GM23338 (cell line): Measurements from ENCODE around the gene CNTN3. TPM values are rescaled to one million over a fixed set of nuclear protein-coding genes. Genes with fewer than 3 reads are reported as not detected.

Source experiments
- ATAC-seq: fragments of 200-7000 bp; cut with Tn5 transposase; 3 replicates; pipeline ENCODE4 v1.9.1; 2020
- DNase-seq: peaks from one replicate; pipeline ENCODE4 v3.0.0-alpha.2; 2015; ENCODE audit warnings: low spot score
- H2AFZ ChIP-seq: fragments of 200-600 bp; sonication (generic); 2 replicates; pipeline ENCODE4 v1.8.0; 2016; ENCODE audit warnings: antibody characterized with exemption, mild to moderate bottlenecking, moderate library complexity
- H3F3A ChIP-seq: fragments of 200-600 bp; sonication (generic); replicated peaks from 2 replicates; pipeline ENCODE4 v1.8.0; 2017; ENCODE audit warnings: antibody characterized with exemption, mixed run types, low read depth
- H3K27ac ChIP-seq: fragments of 200-600 bp; sonication (generic); 2 replicates; pipeline ENCODE4 v1.6.1; 2016; ENCODE audit warnings: low read depth
- H3K27me3 ChIP-seq: fragments of 200-600 bp; sonication (generic); 2 replicates; pipeline ENCODE4 v1.8.0; 2016; ENCODE audit warnings: mild to moderate bottlenecking, mixed run types, moderate library complexity; ENCODE audit not compliant: insufficient read depth
- H3K36me3 ChIP-seq: fragments of 200-600 bp; sonication (generic); 2 replicates; pipeline ENCODE4 v1.8.0; 2016; ENCODE audit warnings: mild to moderate bottlenecking; ENCODE audit not compliant: insufficient read depth
- H3K4me1 ChIP-seq: fragments of 200-600 bp; sonication (generic); 2 replicates; pipeline ENCODE4 v1.8.0; 2016; ENCODE audit warnings: mild to moderate bottlenecking, moderate library complexity; ENCODE audit not compliant: insufficient read depth
- H3K4me2 ChIP-seq: fragments of 200-600 bp; sonication (generic); 2 replicates; pipeline ENCODE4 v1.7.1; 2017; ENCODE audit warnings: mixed run types
- H3K4me3 ChIP-seq: fragments of 200-600 bp; sonication (generic); 2 replicates; pipeline ENCODE4 v1.6.1; 2016; ENCODE audit warnings: mixed run types
- H3K79me2 ChIP-seq: fragments of 200-600 bp; sonication (generic); replicated peaks from 2 replicates; pipeline ENCODE4 v1.8.0; 2017; ENCODE audit warnings: mild to moderate bottlenecking; ENCODE audit not compliant: insufficient read depth
- H3K9me2 ChIP-seq: fragments of 200-600 bp; sonication (generic); 2 replicates; pipeline ENCODE4 v1.8.0; 2017; ENCODE audit not compliant: insufficient read depth
- H4K20me1 ChIP-seq: fragments of 200-600 bp; sonication (generic); replicated peaks from 2 replicates; pipeline ENCODE4 v1.8.0; 2017; ENCODE audit warnings: mild to moderate bottlenecking; ENCODE audit not compliant: insufficient read depth
- H3K27ac Mint-ChIP-seq: 2 replicates; pipeline ENCODE4 v1.8.0; 2020; ENCODE audit warnings: inconsistent platforms, mild to moderate bottlenecking, moderate library complexity, mixed read lengths
- H3K27me3 Mint-ChIP-seq: 3 replicates; pipeline ENCODE4 v1.8.0; 2022; ENCODE audit warnings: low read depth, mild to moderate bottlenecking, moderate library complexity, mixed read lengths, inconsistent platforms; ENCODE audit not compliant: insufficient read depth, poor library complexity
- H3K36me3 Mint-ChIP-seq: 3 replicates; pipeline ENCODE4 v1.8.0; 2021; ENCODE audit warnings: low read depth, mild to moderate bottlenecking, inconsistent platforms, moderate library complexity, mixed read lengths
- H3K4me1 Mint-ChIP-seq: 3 replicates; pipeline ENCODE4 v1.8.0; 2020; ENCODE audit warnings: mild to moderate bottlenecking, inconsistent platforms, mixed read lengths
- H3K4me3 Mint-ChIP-seq: 3 replicates; pipeline ENCODE4 v1.8.0; 2021; ENCODE audit warnings: moderate library complexity, mild to moderate bottlenecking, inconsistent platforms, mixed read lengths
- H3K9me3 Mint-ChIP-seq: 3 replicates; pipeline ENCODE4 v1.8.0; 2020; ENCODE audit warnings: moderate library complexity, mild to moderate bottlenecking, inconsistent platforms, mixed read lengths
- CREB1 ChIP-seq: fragments of 250-450 bp; sonication (Bioruptor Pico); IDR thresholded peaks from 2 replicates; pipeline ENCODE4 v1.5.0; 2020; ENCODE audit warnings: low read depth, mild to moderate bottlenecking, moderate library complexity
- CTCF ChIP-seq, 2 experiments: fragments of 200-600 bp in 1 of 2; sonication (generic) in 1 of 2; conservative IDR thresholded peaks; 2 replicates each; pipeline versions ENCODE4 v1.5.1 to v1.6.1; 2016 to 2017; ENCODE audit warnings: antibody characterized with exemption in 2 of 2, low read depth in 2 of 2, mild to moderate bottlenecking in 2 of 2, moderate library complexity in 1 of 2
- ETS1 ChIP-seq: IDR thresholded peaks from 2 replicates; pipeline ENCODE4 v1.6.1; 2016; ENCODE audit warnings: antibody characterized with exemption
- EZH2 ChIP-seq: fragments of 200-600 bp; sonication (generic); IDR thresholded peaks from one replicate; pipeline ENCODE4 v1.8.0; 2017; ENCODE audit warnings: antibody characterized with exemption, mild to moderate bottlenecking, low read depth; ENCODE audit not compliant: unreplicated experiment
- EZH2phosphoT487 ChIP-seq: fragments of 200-600 bp; sonication (generic); IDR thresholded peaks from one replicate; pipeline ENCODE4 v1.8.1; 2018; ENCODE audit warnings: antibody characterized with exemption; ENCODE audit not compliant: unreplicated experiment
- JUNB ChIP-seq: IDR thresholded peaks from one replicate; pipeline ENCODE4 v1.6.1; 2016; ENCODE audit warnings: antibody characterized with exemption; ENCODE audit not compliant: unreplicated experiment
- NANOG ChIP-seq: IDR thresholded peaks from 2 replicates; pipeline ENCODE4 v1.6.1; 2016; ENCODE audit warnings: antibody characterized with exemption, borderline replicate concordance
- POLR2AphosphoS5 ChIP-seq: IDR thresholded peaks from 2 replicates; pipeline ENCODE4 v1.6.1; 2016; ENCODE audit warnings: antibody characterized with exemption, low read depth
- REST ChIP-seq: IDR thresholded peaks from one replicate; pipeline ENCODE4 v1.6.1; 2018; ENCODE audit warnings: antibody characterized with exemption; ENCODE audit not compliant: unreplicated experiment
- STAT1 ChIP-seq: IDR thresholded peaks from one replicate; pipeline ENCODE4 v1.6.1; 2016; ENCODE audit warnings: antibody characterized with exemption; ENCODE audit not compliant: unreplicated experiment
- ZNF114 ChIP-seq: fragments of 250-450 bp; sonication (Bioruptor Pico); IDR thresholded peaks from 2 replicates; pipeline ENCODE4 v1.5.0; 2020; ENCODE audit warnings: mild to moderate bottlenecking, moderate library complexity
- ZNF331 ChIP-seq: fragments of 250-450 bp; sonication (Bioruptor Pico); IDR thresholded peaks from 2 replicates; pipeline ENCODE4 v1.5.0; 2020; ENCODE audit warnings: low read depth, mild to moderate bottlenecking, moderate library complexity
- ZNF462 ChIP-seq: fragments of 250-450 bp; sonication (Bioruptor Pico); IDR thresholded peaks from 2 replicates; pipeline ENCODE4 v1.5.0; 2020; ENCODE audit warnings: mild to moderate bottlenecking, moderate library complexity
- polyA plus RNA-seq: library from polyadenylated mRNA; unstranded; fragments of >200 nt; fragmentation: Nextera tagmentation; extraction: Ambion mirVana; gene quantifications from 2 replicates; pipeline ENCODE4 v1.2.1, GENCODE V29; 2016
- total RNA-seq: library from RNA; depleted of rRNA; stranded (reverse); fragments of >200 nt; shearing (Covaris generic); gene quantifications from 2 replicates; pipeline ENCODE4 v1.2.3, GENCODE V29; 2014

The CNTN3 gene
- total and polyA plus RNA-seq, 2 experiments from 2014 or later, result 0.05 to 0.24 TPM

GRCh38 chr3:74599564-74599963 is 14.9 kb downstream of the CNTN3 start:
- H4K20me1 ChIP-seq, result no peaks in the 10 kb centered on the region
- H3K79me2 ChIP-seq, result no peaks in the 10 kb centered on the region
- no peak for ATAC-seq
- TF ChIP-seq POLR2AphosphoS5 (no peak), ZNF462 (CRISPR knock-in tag) (no peak), STAT1 (no peak), EZH2phosphoT487 (no peak), REST (no peak), CREB1 (CRISPR knock-in tag) (no peak), JUNB (no peak), EZH2 (no peak), ETS1 (no peak), NANOG (no peak), ZNF114 (CRISPR knock-in tag) (no peak), CTCF (conservative IDR thresholded peaks at IDR 0.05; ENCODE audit: low read depth in 2 of 2) (no peak), ZNF331 (CRISPR knock-in tag) (no peak)
- Mint-ChIP-seq H3K4me3 (no peak overlapping the region), H3K4me1 (no peaks in the 10 kb centered on the region), H3K27me3 (no peaks in the 10 kb centered on the region), H3K36me3 (peaks cover 9% of the 10 kb centered on the region; the same call in 1 of the 3 replicates), H3K9me3 (peaks cover 12% of the 10 kb centered on the region; the same call in 1 of the 3 replicates), H3K27ac (no peak overlapping the region)
- H3K27me3 ChIP-seq, result no peaks in the 10 kb centered on the region
- DNase-seq, result no peak
- no peaks in the 10 kb centered on the region for H3K9me2 ChIP-seq
- no peaks in the 10 kb centered on the region for H3K36me3 ChIP-seq
- H3F3A ChIP-seq, result no peaks in the 10 kb centered on the region
- H3K4me2 ChIP-seq, result no peak overlapping the region
- no peak overlapping the region for H3K4me3 ChIP-seq
- no peak overlapping the region for H3K27ac ChIP-seq
- H2AFZ ChIP-seq, result no peak overlapping the region
- no peaks in the 10 kb centered on the region for H3K4me1 ChIP-seq
